SW 1271 (cell line): ENCODE measurements around the gene TATDN3.
"Not testable (repeated sequence)": the region's sequence is repeated elsewhere in the genome, so short reads cannot be mapped to it uniquely, and the experiment has no call there.

ENCODE experiments used
- DNase-seq, 2 experiments: peaks; one replicate each; lab custom pipeline; 2025; lab: John Stamatoyannopoulos, UW

TATDN3 gene

GRCh38 chr1:212775241-212775640 lies 16.5 kb upstream of the TATDN3 start:
- DNase-seq: no peak

- no peak for DNase-seq
Measured at GRCh38 chr1:212777151-212777550, 14.5 kb upstream of the TATDN3 start.

GRCh38 chr1:212779086-212779485 lies 12.6 kb upstream of the TATDN3 start:
- DNase-seq: not testable (repeated sequence)

GRCh38 chr1:212780759-212781158 lies 10.9 kb upstream of the TATDN3 start:
- no peak for DNase-seq

- no peak for DNase-seq
Measured at GRCh38 chr1:212781225-212781624, 10.5 kb upstream of the TATDN3 start.

- DNase-seq: peak in 1 of 2 experiments; percentile 36
Measured at GRCh38 chr1:212782422-212783154, 9.1 kb upstream of the TATDN3 start.

- no peak for DNase-seq
Measured at GRCh38 chr1:212783976-212784375, 7.7 kb upstream of the TATDN3 start.

- DNase-seq: no peak
Measured at GRCh38 chr1:212785871-212786270, 5.8 kb upstream of the TATDN3 start.

- peak; percentile 46 to 70 for DNase-seq
Measured at GRCh38 chr1:212791261-212791675, 426 bp upstream of the TATDN3 start.

GRCh38 chr1:212792396-212792908 lies 758 bp downstream of the TATDN3 start:
- DNase-seq: no peak

GRCh38 chr1:212794561-212795014 lies 2.9 kb downstream of the TATDN3 start:
- DNase-seq: no peak

- DNase-seq: no peak
Measured at GRCh38 chr1:212797681-212798080, 6.0 kb downstream of the TATDN3 start.

GRCh38 chr1:212805767-212806166 lies 14.1 kb downstream of the TATDN3 start:
- no peak for DNase-seq

- no peak for DNase-seq
Measured at GRCh38 chr1:212814537-212815334, 23.0 kb downstream of the TATDN3 start.

GRCh38 chr1:212816567-212817278 lies 25.0 kb downstream of the TATDN3 start:
- no peak for DNase-seq

- DNase-seq: no peak
Measured at GRCh38 chr1:212819726-212820125, 28.0 kb downstream of the TATDN3 start.

GRCh38 chr1:212820969-212821368 lies 29.3 kb downstream of the TATDN3 start:
- no peak for DNase-seq

GRCh38 chr1:212822956-212823355 lies 31.3 kb downstream of the TATDN3 start:
- DNase-seq: no peak

- DNase-seq: no peak
Measured at GRCh38 chr1:212824201-212824600, 32.5 kb downstream of the TATDN3 start.

- DNase-seq: no peak
Measured at GRCh38 chr1:212825798-212826452, 34.2 kb downstream of the TATDN3 start.

- no peak for DNase-seq
Measured at GRCh38 chr1:212827171-212827776, 35.6 kb downstream of the TATDN3 start.
